HEK293 (cell line): Measurements from ENCODE around the gene ZNF154.

Experiments
- CTCF ChIA-PET: fragments of 350-600 bp; formaldehyde crosslinking; extraction: SDS; loops from one replicate; lab custom pipeline; 2021; ENCODE audit warnings: antibody characterized with exemption; lab: Yijun Ruan, JAX
- POLR2A ChIA-PET: fragments of 300-600 bp; formaldehyde crosslinking; extraction: SDS; loops from one replicate; lab custom pipeline; 2020; ENCODE audit warnings: antibody characterized with exemption, inconsistent platforms; lab: Yijun Ruan, JAX
- H3K27ac ChIP-seq: fragments of 200-500 bp; sonication (Bioruptor generic); 2 replicates; pipeline ENCODE4 v1.5.1; 2014; ENCODE audit warnings: low read depth, low read length, control low read depth, inconsistent platforms; ENCODE audit errors: extremely low read depth
- H3K36me3 ChIP-seq, 2 experiments: fragments of 200-500 bp in 1 of 2; sonication (Bioruptor generic) in 1 of 2; 1 replicate in 1 of 2; 2 replicates in 1 of 2; pipeline ENCODE4 v1.5.1; 2014 to 2017; ENCODE audit warnings: inconsistent platforms in 2 of 2, low read length in 2 of 2; ENCODE audit not compliant: control insufficient read depth in 2 of 2, insufficient read depth in 1 of 2
- H3K4me1 ChIP-seq: fragments of 200-500 bp; sonication (Bioruptor generic); 2 replicates; pipeline ENCODE4 v1.5.1; 2014; ENCODE audit warnings: mild to moderate bottlenecking, low read length, inconsistent platforms; ENCODE audit not compliant: control insufficient read depth, insufficient read depth
- H3K4me3 ChIP-seq: 2 replicates; pipeline ENCODE4 v1.5.1; 2011; ENCODE audit warnings: low read depth, mild to moderate bottlenecking, control low read depth, low read length, moderate library complexity
- H3K9me3 ChIP-seq: fragments of 200-500 bp; sonication (Bioruptor generic); 2 replicates; pipeline ENCODE4 v1.5.1; 2014; ENCODE audit warnings: low read depth, low read length, inconsistent platforms; ENCODE audit not compliant: control insufficient read depth, insufficient read depth
- KLF10 ChIP-seq: fragments of 450-650 bp; IDR thresholded peaks from 2 replicates; pipeline ENCODE4 v1.5.1; 2018; ENCODE audit warnings: missing biosample characterization, mild to moderate bottlenecking, missing genetic modification characterization
- OVOL3 ChIP-seq: fragments of 450-650 bp; formaldehyde crosslinking; IDR thresholded peaks from 2 replicates; pipeline ENCODE4 v1.5.1; 2016; ENCODE audit warnings: missing biosample characterization, missing genetic modification characterization
- PATZ1 ChIP-seq: fragments of 450-650 bp; formaldehyde crosslinking; IDR thresholded peaks from 2 replicates; pipeline ENCODE4 v1.5.1; 2016; ENCODE audit warnings: missing biosample characterization, missing genetic modification characterization
- ZBTB26 ChIP-seq: fragments of 450-650 bp; formaldehyde crosslinking; optimal IDR thresholded peaks from 2 replicates; pipeline ENCODE3; 2016; ENCODE audit warnings: missing biosample characterization, mild to moderate bottlenecking, missing genetic modification characterization
- ZBTB6 ChIP-seq: fragments of 450-650 bp; formaldehyde crosslinking; IDR thresholded peaks from 2 replicates; pipeline ENCODE4 v1.5.1; 2017; ENCODE audit warnings: missing biosample characterization, missing genetic modification characterization
- ZFP41 ChIP-seq: fragments of 450-650 bp; formaldehyde crosslinking; IDR thresholded peaks from 2 replicates; pipeline ENCODE4 v1.5.1; 2016; ENCODE audit warnings: missing biosample characterization, missing genetic modification characterization, borderline replicate concordance
- ZFP69B ChIP-seq: fragments of 450-650 bp; formaldehyde crosslinking; IDR thresholded peaks from 2 replicates; pipeline ENCODE4 v1.5.1; 2016; ENCODE audit warnings: missing biosample characterization, missing genetic modification characterization
- ZNF223 ChIP-seq: fragments of 450-650 bp; formaldehyde crosslinking; IDR thresholded peaks from 2 replicates; pipeline ENCODE4 v1.5.1; 2016; ENCODE audit warnings: missing biosample characterization, missing genetic modification characterization
- ZNF341 ChIP-seq: fragments of 450-650 bp; formaldehyde crosslinking; IDR thresholded peaks from 2 replicates; pipeline ENCODE4; 2016; ENCODE audit warnings: low read depth, missing biosample characterization, missing genetic modification characterization
- ZNF404 ChIP-seq: fragments of 450-650 bp; formaldehyde crosslinking; IDR thresholded peaks from 2 replicates; pipeline ENCODE4 v1.5.1; 2017; ENCODE audit warnings: missing biosample characterization, missing genetic modification characterization
- ZNF423 ChIP-seq: fragments of 450-650 bp; formaldehyde crosslinking; IDR thresholded peaks from 2 replicates; pipeline ENCODE4 v1.5.1; 2016; ENCODE audit warnings: missing biosample characterization, missing genetic modification characterization
- ZNF433 ChIP-seq: fragments of 450-650 bp; formaldehyde crosslinking; IDR thresholded peaks from 2 replicates; pipeline ENCODE4 v1.5.1; 2016; ENCODE audit warnings: missing biosample characterization, missing genetic modification characterization, low read depth
- ZNF530 ChIP-seq: fragments of 450-650 bp; formaldehyde crosslinking; IDR thresholded peaks from 2 replicates; pipeline ENCODE4 v1.5.1; 2016; ENCODE audit warnings: low read depth, missing biosample characterization, missing genetic modification characterization
- ZNF704 ChIP-seq: fragments of 450-650 bp; formaldehyde crosslinking; IDR thresholded peaks from 2 replicates; pipeline ENCODE4 v1.5.1; 2016; ENCODE audit warnings: missing biosample characterization, missing genetic modification characterization
- TF ChIP-seq, protein P1 (sequence below): fragments of 450-650 bp; IDR thresholded peaks from 2 replicates; pipeline ENCODE4 v1.5.1; 2018; ENCODE audit warnings: missing biosample characterization, mild to moderate bottlenecking, missing genetic modification characterization
- TF ChIP-seq, protein P2 (sequence below): fragments of 450-650 bp; formaldehyde crosslinking; IDR thresholded peaks from 2 replicates; pipeline ENCODE4 v1.5.1; 2017; ENCODE audit warnings: missing biosample characterization, missing genetic modification characterization

ZNF154 gene

DNA sequence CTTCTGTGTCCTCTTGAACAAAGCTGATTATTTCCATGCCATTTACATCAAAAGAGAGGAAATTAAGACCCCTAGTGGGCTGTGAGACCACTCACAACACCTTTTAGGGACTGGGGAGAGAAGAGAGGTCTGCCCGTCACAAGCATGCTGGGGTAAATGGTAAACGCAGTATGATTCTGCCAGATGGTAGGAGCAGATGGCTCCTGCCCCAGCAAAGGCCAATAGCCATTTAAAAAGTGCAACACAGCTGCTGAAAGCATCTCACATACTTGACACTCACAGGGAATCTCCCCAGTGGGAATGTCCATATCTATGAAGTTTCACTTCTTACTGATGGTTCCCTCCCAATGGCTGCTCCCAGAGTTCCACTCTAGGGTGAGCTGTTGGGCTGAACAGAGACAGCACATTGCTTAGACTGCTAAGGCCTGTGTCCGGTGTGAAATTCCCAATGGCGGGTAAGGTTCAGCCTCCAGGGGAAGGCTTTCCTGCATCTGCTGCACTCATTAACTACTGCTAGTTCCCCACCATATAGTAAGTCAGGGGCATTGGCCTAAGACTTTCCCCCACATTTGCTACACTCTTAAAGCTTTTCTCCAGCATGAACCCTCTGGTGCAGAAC, 11.0 kb upstream of the ZNF154 start:
- CTCF ChIA-PET = interaction anchor here (0.5 to 0.6 kb wide), 3 partner anchors 8 to 161 kb away, joined by 3 to 4 read pairs (median 3); no protein-coding TSS in a partner anchor
- TF ChIP-seq ZNF404 (tag by site-specific recombination) (no peak), ZBTB6 (no peak), ZNF341 (tag by site-specific recombination) (no peak), OVOL3 (no peak), ZNF433 (tag by site-specific recombination) (no peak), ZNF704 (no peak), KLF10 (tag by site-specific recombination) (no peak), PATZ1 (tag by site-specific recombination) (no peak), ZNF223 (tag by site-specific recombination) (no peak), ZNF530 (tag by site-specific recombination) (no peak), ZFP41 (tag by site-specific recombination) (no peak), ZFP69B (tag by site-specific recombination) (no peak), ZNF423 (no peak), ZBTB26 (tag by site-specific recombination) (no peak)
- TF ChIP-seq, protein P1, sequence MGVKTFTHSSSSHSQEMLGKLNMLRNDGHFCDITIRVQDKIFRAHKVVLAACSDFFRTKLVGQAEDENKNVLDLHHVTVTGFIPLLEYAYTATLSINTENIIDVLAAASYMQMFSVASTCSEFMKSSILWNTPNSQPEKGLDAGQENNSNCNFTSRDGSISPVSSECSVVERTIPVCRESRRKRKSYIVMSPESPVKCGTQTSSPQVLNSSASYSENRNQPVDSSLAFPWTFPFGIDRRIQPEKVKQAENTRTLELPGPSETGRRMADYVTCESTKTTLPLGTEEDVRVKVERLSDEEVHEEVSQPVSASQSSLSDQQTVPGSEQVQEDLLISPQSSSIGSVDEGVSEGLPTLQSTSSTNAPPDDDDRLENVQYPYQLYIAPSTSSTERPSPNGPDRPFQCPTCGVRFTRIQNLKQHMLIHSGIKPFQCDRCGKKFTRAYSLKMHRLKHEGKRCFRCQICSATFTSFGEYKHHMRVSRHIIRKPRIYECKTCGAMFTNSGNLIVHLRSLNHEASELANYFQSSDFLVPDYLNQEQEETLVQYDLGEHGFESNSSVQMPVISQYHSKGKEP (tag by site-specific recombination) = no peak
- TF ChIP-seq, protein P2, sequence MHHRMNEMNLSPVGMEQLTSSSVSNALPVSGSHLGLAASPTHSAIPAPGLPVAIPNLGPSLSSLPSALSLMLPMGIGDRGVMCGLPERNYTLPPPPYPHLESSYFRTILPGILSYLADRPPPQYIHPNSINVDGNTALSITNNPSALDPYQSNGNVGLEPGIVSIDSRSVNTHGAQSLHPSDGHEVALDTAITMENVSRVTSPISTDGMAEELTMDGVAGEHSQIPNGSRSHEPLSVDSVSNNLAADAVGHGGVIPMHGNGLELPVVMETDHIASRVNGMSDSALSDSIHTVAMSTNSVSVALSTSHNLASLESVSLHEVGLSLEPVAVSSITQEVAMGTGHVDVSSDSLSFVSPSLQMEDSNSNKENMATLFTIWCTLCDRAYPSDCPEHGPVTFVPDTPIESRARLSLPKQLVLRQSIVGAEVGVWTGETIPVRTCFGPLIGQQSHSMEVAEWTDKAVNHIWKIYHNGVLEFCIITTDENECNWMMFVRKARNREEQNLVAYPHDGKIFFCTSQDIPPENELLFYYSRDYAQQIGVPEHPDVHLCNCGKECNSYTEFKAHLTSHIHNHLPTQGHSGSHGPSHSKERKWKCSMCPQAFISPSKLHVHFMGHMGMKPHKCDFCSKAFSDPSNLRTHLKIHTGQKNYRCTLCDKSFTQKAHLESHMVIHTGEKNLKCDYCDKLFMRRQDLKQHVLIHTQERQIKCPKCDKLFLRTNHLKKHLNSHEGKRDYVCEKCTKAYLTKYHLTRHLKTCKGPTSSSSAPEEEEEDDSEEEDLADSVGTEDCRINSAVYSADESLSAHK = no peak

More for the DNA sequence above, 11.0 kb upstream of the ZNF154 start:
- Histone ChIP-seq H3K4me1 (no peaks in the 10 kb centered on the region), H3K9me3 (peaks cover 6% of the 10 kb centered on the region), H3K27ac (no peak overlapping the region), H3K4me3 (no peak overlapping the region), H3K36me3 (peaks cover 0 to 42% of the 10 kb centered on the region in 2 experiments; a peak in 2 of 3 replicates)
- POLR2A ChIA-PET = no interaction called here
